AG08395 (cell line): ENCODE measurements around the gene CSNK2A1.
"Not testable (repeated sequence)": the region's sequence is repeated elsewhere in the genome, so short reads cannot be mapped to it uniquely, and the experiment has no call there.

Experiments
- DNase-seq: peaks from one replicate; pipeline ENCODE4 v3.0.0; 2012; ENCODE audit warnings: mixed read lengths, low spot score

Gene CSNK2A1

DNA sequence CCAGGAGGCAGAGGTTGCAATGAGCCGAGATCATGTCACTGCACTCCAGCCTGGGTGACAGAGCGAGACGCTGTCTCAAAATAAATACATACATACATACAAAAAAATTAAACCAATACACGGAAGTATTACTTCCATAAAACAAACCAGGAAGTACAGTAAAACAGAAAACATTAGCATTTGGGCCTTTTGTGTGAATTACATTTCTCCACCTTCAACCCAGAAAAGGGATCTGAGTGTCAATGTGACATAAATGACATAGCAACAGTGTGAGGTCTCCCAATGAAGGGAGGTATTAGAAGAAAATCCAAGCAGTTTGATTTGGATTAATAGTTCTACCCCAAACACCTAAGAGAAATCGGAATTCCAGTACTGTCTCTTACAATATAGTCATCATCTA is 10.1 kb downstream of the CSNK2A1 start:
- DNase-seq, result no peak

GRCh38 chr20:532530-532929 is 11.1 kb downstream of the CSNK2A1 start:
- DNase-seq, result no peak

GRCh38 chr20:531608-532007 is 12.0 kb downstream of the CSNK2A1 start:
- DNase-seq, result no peak

DNA sequence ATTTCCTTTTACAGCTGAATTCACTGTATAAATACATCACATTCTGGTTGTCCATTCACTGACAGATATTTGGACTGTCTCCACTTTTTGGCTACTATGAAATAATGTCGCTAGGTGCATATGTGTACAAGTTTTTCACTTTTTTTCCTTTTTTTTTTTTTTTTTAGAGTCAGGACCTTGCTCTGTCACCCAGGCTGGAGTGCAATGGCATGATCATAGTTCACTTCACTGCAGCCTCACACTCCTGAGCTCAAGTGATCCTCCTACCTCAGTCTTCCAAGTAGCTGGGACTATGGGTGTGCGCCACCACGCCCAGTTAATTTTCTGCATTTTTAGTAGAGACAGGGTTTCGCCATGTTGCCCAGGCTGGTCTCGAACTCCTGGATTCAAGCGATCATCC is 13.3 kb downstream of the CSNK2A1 start:
- no peak for DNase-seq

DNA sequence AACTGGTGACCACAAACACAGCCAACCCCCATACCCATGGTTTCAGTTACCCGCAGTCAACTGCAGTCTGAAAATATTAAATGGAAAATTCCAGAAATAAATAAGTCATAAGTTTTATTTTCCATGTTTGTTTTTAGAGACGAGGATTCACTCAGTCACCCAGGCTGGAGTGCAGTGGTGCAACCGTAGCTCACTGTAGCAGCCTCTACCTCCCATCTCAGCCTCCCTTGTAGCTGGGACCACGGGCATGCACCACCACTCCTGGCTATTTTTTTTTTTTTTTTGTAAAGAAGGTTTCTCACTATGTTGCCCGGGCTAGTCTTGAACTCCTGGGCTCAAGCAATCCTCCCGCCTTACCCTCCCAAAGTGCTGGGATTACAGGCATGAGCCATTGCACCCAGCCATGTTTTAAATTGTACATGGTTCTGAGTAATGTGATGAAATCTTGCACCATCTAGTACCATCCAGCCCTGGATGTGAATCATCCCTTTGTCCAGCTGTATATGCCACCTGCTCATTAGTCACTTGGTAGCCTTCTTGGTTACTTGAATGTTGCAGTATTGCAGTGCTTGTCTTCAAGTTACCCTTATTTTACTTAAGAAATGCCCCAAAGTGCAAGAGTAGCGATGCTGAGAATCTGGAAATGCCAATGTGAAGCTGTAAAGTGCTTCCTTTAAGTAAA is 14.5 kb downstream of the CSNK2A1 start:
- DNase-seq, result peak; percentile 47

- no peak for DNase-seq
Observed at GRCh38 chr20:527571-527886, 16.1 kb downstream of the CSNK2A1 start.

GRCh38 chr20:521860-522259 is 21.7 kb downstream of the CSNK2A1 start:
- no peak for DNase-seq

GRCh38 chr20:519999-520398 is 23.6 kb downstream of the CSNK2A1 start:
- DNase-seq, result no peak

GRCh38 chr20:517221-517620 is 26.4 kb downstream of the CSNK2A1 start:
- peak; percentile 15 for DNase-seq

- no peak for DNase-seq
Observed at GRCh38 chr20:516799-517198, 26.8 kb downstream of the CSNK2A1 start.

DNA sequence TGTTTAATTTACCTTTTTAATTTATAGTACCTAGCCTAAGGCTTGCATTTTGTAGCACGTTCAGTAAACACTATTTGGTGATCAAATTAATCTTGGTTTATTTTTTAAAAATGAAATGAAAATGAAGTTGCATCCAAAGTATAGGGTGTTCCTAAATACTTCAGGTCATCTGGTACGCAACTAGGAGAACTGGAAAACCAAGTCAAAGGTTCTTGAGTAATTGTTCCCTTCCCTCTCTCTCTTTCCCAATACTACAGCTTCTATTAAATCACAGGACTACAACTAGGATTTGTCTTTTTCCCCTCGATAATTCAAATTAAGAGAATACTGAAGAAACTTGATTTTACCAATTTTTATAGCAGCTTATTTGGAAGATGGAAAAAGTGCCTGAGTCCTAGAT is 27.9 kb downstream of the CSNK2A1 start:
- DNase-seq, result no peak

GRCh38 chr20:513429-513828 is 30.2 kb downstream of the CSNK2A1 start:
- peak; percentile 11 for DNase-seq

DNA sequence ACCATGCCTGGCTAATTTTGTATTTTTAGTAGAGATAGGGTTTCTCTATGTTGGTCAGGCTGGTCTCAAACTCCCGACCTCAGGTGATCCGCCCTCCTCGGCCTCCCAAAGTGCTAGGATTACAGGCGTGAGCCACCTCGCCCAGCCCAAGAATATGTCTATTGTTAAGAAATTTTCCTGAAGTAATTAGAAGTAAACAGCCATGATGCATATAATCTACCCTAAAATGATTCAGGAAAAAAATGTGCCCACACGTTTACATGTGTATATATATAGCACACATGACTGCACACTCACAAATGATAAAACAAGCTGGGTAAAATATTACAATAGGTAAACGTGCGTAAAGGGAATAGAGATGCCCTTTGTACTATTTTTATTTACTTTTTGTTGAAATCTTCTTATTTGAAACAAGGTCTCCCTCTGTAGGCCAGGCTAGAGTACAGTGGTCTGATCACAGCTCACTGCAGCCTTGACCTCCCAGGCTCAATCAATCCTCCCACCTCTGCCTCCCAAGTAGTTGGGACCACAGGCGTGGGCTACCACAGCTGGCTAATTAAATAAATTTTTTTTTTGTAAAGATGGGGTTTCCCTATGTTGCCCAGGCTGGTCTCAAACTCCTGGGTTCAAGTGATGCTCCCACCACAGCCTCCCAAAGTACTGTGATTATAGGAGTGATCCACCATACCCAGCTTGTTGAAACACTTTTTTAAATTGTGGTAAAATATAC is 33.1 kb downstream of the CSNK2A1 start:
- not testable (repeated sequence) for DNase-seq

- not testable (repeated sequence) for DNase-seq
Observed at GRCh38 chr20:508364-508787, 35.2 kb downstream of the CSNK2A1 start.

DNA sequence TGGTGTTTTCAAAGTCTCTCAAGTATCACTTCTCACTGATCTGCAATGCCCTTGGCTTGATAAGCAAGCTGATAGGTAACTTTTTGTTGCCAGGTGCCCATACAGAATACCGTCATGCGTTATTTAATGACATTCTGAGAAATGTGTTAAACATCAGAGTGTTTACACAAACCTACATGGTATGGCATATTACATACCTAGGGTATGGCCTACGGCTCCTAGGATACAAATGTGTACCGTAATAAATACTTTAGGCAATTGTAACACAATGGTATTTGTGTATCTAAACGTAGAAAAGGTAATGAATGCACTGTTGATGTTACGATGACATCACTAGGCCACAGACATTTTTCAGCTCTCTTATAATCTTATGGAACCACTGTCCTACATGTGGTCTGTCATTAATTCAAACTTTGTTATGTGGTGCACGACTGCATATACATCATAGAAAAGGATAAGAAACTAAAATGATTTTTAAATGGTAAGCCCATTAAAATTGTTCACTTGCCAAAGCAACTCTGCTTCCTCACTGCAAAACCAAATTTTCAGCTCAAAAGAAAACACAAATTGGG is 35.7 kb downstream of the CSNK2A1 start:
- no peak for DNase-seq

DNA sequence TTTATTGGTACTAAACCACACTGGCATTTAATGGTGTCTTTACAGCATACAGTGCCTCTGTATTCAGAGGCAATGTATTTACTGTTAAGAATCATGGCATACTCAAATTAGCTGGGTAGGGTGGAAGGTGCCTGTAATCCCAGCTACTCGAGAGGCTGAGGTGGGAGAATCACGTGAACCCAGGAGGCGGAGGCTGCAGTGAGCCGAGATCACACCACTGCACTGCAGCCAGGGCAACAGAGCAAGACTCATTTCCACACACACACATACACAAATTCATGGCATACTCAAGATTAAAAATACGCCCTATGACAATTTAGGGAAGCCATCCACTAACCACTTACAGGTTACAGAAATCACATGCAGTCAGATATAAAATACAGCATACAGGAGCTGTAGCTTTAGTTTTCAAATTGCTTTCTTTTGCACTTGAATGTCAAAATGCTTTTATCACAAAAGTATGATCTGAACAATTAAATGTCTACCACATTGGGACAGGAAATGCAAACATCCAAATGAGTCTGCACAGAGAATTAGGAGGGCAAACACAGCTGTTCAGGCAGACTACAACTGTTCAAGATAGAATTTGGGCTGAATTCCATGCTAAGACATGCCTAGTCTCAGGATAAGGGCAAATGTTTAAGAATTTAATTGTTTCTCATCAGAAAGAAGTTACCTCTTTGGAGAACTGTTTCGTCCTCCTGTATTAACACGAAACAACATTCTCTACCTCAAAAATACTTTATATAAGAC is 36.4 kb downstream of the CSNK2A1 start:
- no peak for DNase-seq

DNA sequence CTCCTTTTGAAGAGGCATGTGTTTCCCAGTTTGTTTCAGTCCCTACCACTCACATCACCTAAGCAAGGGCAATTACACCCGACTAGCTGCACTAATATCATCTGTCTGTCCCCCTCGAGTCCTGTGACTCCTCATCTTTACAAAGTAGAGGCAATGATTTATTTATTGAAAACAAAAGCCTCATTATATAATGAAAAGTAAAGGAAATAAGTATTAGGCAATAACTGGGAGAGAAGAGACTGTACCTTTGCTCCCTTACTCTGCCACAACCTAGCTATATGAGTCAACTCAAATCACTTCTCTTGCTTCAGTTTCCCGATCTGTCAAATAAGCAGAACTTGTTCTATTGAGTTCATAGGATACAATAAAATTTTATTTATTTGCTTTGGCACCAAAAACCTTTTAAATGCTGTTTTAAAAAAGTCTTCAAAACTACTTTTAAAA is 38.9 kb downstream of the CSNK2A1 start:
- no peak for DNase-seq

DNA sequence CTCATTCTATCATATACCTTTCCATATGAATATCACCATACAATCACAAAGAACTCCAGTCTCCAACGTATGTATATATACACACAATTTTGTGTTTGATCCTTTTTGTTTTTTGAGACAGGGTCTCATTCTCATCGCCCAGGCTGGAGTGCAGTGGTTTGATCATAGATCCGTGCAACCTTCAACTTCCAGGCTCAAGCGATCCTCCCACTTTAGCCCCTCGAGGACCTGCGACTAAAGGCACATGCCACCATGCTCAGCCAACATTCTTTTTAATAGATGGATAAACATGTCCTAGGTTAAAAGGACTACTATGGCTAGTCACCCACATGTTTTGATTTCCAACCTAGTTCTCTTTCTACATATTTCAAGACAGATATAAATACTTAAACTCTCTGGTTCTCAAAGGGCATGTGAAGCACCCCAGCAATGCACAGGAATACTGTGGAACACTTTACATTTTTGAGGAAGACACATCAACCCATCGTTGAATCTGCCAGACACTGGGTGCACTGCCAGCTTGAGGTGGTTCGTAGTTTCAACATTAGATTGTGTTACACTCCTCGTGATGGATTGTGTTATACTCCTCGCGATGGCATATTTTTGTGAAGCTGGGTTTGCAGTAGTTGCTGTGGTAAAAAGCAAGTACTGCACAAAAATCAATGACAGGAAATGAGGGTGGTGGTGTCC is 40.4 kb downstream of the CSNK2A1 start:
- no peak for DNase-seq

DNA sequence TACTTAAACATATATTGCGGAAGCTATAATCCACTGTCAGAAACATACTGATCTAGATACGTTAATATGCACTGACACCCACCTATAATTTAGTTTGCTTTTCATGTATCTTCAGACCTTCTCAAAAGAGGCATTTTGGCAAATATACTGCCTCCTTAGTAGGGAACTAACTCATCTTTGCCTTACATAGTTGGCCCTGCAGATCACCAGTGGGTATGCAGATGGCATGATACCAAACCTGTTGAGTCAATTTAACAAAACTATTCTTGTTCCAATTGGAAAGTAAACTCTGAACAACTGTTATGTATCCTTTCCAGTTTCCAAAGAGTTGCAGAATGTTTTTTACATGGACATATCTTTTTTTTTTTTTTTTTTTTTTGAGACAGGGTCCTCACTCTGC is 45.6 kb downstream of the CSNK2A1 start:
- no peak for DNase-seq

GRCh38 chr20:496126-496696 is 47.4 kb downstream of the CSNK2A1 start:
- peak; percentile 30 for DNase-seq

- no peak for DNase-seq
Observed at GRCh38 chr20:492159-492558, 51.4 kb downstream of the CSNK2A1 start.

- DNase-seq, result no peak
Observed at GRCh38 chr20:487655-488054, 55.9 kb downstream of the CSNK2A1 start.
